NB4 (cell line): ENCODE data around the gene MRPL48.

ENCODE experiments used
- DNase-seq: peaks from one replicate; pipeline ENCODE4 v3.0.0; 2010; ENCODE audit warnings: low read depth
- H3K4me3 ChIP-seq: one replicate; pipeline ENCODE4 v1.5.1; 2011; ENCODE audit warnings: mild to moderate bottlenecking, low read depth, low read length, moderate library complexity
- CTCF ChIP-seq: IDR thresholded peaks from one replicate; pipeline ENCODE4 v1.5.1; 2012; ENCODE audit warnings: low read depth, low read length
- MAX ChIP-seq: IDR thresholded peaks from 2 replicates; pipeline ENCODE4 v1.6.1; 2011; ENCODE audit warnings: low read depth, low read length
- MYC ChIP-seq: IDR thresholded peaks from 2 replicates; pipeline ENCODE4 v1.6.1; 2011; ENCODE audit warnings: low read depth, low read length
- POLR2A ChIP-seq: IDR thresholded peaks from 2 replicates; pipeline ENCODE4 v1.6.1; 2011; ENCODE audit warnings: mild to moderate bottlenecking; ENCODE audit not compliant: insufficient read length; ENCODE audit errors: extremely low read depth

MRPL48 gene

GRCh38 chr11:73889536-73889935 lies 101.9 kb downstream of the MRPL48 start:
- no peak for DNase-seq
- TF ChIP-seq MAX (no peak), CTCF (no peak), POLR2A (no peak), MYC (no peak)
- H3K4me3 ChIP-seq: no peak overlapping the region

GRCh38 chr11:73893041-73893440 lies 105.4 kb downstream of the MRPL48 start:
- H3K4me3 ChIP-seq: no peak overlapping the region
- TF ChIP-seq POLR2A (no peak), MAX (no peak), CTCF (no peak), MYC (no peak)
- no peak for DNase-seq

- no peak for DNase-seq
- TF ChIP-seq MYC (no peak), MAX (no peak), CTCF (no peak), POLR2A (no peak)
- H3K4me3 ChIP-seq: no peak overlapping the region
Observed at GRCh38 chr11:73894725-73895335, 107.2 kb downstream of the MRPL48 start.

GRCh38 chr11:73902303-73902702 lies 114.6 kb downstream of the MRPL48 start:
- no peak overlapping the region for H3K4me3 ChIP-seq
- TF ChIP-seq POLR2A (no peak), MAX (no peak), CTCF (no peak)
- DNase-seq: no peak

- DNase-seq: peak; percentile 62
- H3K4me3 ChIP-seq: no peak overlapping the region
- TF ChIP-seq MYC (no peak), POLR2A (no peak), CTCF (peak; percentile 23), MAX (no peak)
Observed at GRCh38 chr11:73907191-73907590, 119.5 kb downstream of the MRPL48 start.

GRCh38 chr11:73912026-73912425 lies 124.4 kb downstream of the MRPL48 start:
- no peak for DNase-seq

More at GRCh38 chr11:73912026-73912425, 124.4 kb downstream of the MRPL48 start:
- TF ChIP-seq MYC (no peak), MAX (no peak), POLR2A (no peak), CTCF (no peak)
- H3K4me3 ChIP-seq: no peak overlapping the region
